Testis (tissue), 3 donors: ENCODE measurements around the gene WDFY4. TPM values are rescaled to one million over a fixed set of nuclear protein-coding genes. Genes with fewer than 3 reads are reported as not detected.

ENCODE experiments used
- DNase-seq: peaks from one replicate; pipeline ENCODE4 v3.0.0-alpha.2; 2019
- H3K27ac ChIP-seq, 2 donors: fragments of 200-600 bp; sonication (generic); one replicate each; pipeline ENCODE4 v1.5.1; 2019
- H3K27me3 ChIP-seq: fragments of 200-600 bp; sonication (generic); one replicate; pipeline ENCODE4 v1.5.1; 2019
- H3K36me3 ChIP-seq: fragments of 200-600 bp; sonication (generic); one replicate; pipeline ENCODE4 v1.5.1; 2017; ENCODE audit warnings: low read depth; ENCODE audit errors: missing control alignments
- H3K4me1 ChIP-seq: fragments of 200-600 bp; sonication (generic); one replicate; pipeline ENCODE4 v1.5.1; 2019
- H3K4me3 ChIP-seq, 2 donors: fragments of 200-600 bp; sonication (generic); one replicate each; pipeline ENCODE4 v1.5.1; 2017 to 2019
- H3K9me3 ChIP-seq: fragments of 200-600 bp; sonication (generic); one replicate; pipeline ENCODE4 v1.5.1; 2017
- CTCF ChIP-seq, 3 experiments: fragments of 450-650 bp in 2 of 3; fragments of 200-600 bp in 1 of 3; sonication (generic) in 1 of 3; IDR thresholded peaks; one replicate each; pipeline ENCODE4 v1.5.1; 2016 to 2019; ENCODE audit warnings: antibody characterized with exemption in 3 of 3, mild to moderate bottlenecking in 2 of 3, moderate library complexity in 1 of 3
- POLR2A ChIP-seq: fragments of 450-650 bp; IDR thresholded peaks from one replicate; pipeline ENCODE4 v1.6.1; 2017; ENCODE audit warnings: antibody characterized with exemption, mild to moderate bottlenecking, moderate library complexity
- WGBS, 2 donors: methylation state at CpG; one replicate each; pipeline ENCODE4 v1.1.5; 2018; 5-methylcytosine and 5-hydroxymethylcytosine counted together
- intact Hi-C: fragments of 100-400 bp; cut with DNase I; formaldehyde crosslinking; loops from one replicate; pipeline ENCODE4 v1.15.1; 2023; ENCODE audit warnings: low total_unique reads
- polyA plus RNA-seq: library from polyadenylated mRNA; stranded (reverse); fragments of 350-450 nt; fragmentation: Illumina TruSeq; extraction: RNeasy Lipid Tissue Mini Kit (QIAGEN cat#74804); gene quantifications from one replicate; pipeline ENCODE4 v1.2.3, GENCODE V29; 2014; ENCODE audit warnings: low read depth, low replicate concordance; ENCODE audit not compliant: insufficient read depth
- total RNA-seq, 2 donors: library from RNA; depleted of rRNA; stranded (reverse); fragments of >200 nt; gene quantifications; one replicate each; pipeline ENCODE4 v1.2.3, GENCODE V29; 2016

WDFY4 gene
- total and polyA plus RNA-seq, 3 donors from 2014 or later = 10.2 to 21.5 (median 18.4) TPM

- DNase-seq = no peak
These were observed 115.5 kb downstream of the WDFY4 start for GRCh38 chr10:48800007-48800675.

GRCh38 chr10:48801001-48801421 lies 116.3 kb downstream of the WDFY4 start:
- H3K36me3 ChIP-seq = no peaks in the 10 kb centered on the region
- H3K27ac ChIP-seq = no peak overlapping the region
- TF ChIP-seq CTCF (IDR thresholded peaks at IDR 0.05) = no peak
- TF ChIP-seq POLR2A = no peak
- intact Hi-C loops = no loop called here
- DNase-seq = no peak
- H3K4me3 ChIP-seq = no peak overlapping the region
- H3K4me1 ChIP-seq = no peaks in the 10 kb centered on the region
- no peaks in the 10 kb centered on the region for H3K27me3 ChIP-seq
- no peaks in the 10 kb centered on the region for H3K9me3 ChIP-seq

More at GRCh38 chr10:48800007-48800675, 115.5 kb downstream of the WDFY4 start:
- intact Hi-C loops = no loop called here
- Histone ChIP-seq H3K9me3 (no peaks in the 10 kb centered on the region), H3K27me3 (no peaks in the 10 kb centered on the region), H3K4me3 (no peak overlapping the region), H3K4me1 (no peaks in the 10 kb centered on the region), H3K36me3 (no peaks in the 10 kb centered on the region), H3K27ac (no peak overlapping the region)
- TF ChIP-seq CTCF (IDR thresholded peaks at IDR 0.05) (no peak), POLR2A (no peak)
- 85 to 91% methylated on average over 12 of the region's 12 CpGs for WGBS, 2 donors

GRCh38 chr10:48802611-48803071 lies 118.0 kb downstream of the WDFY4 start:
- intact Hi-C loops = no loop called here
- Histone ChIP-seq H3K27ac (no peak overlapping the region), H3K36me3 (no peaks in the 10 kb centered on the region), H3K27me3 (no peaks in the 10 kb centered on the region), H3K4me1 (no peaks in the 10 kb centered on the region), H3K4me3 (no peak overlapping the region), H3K9me3 (no peaks in the 10 kb centered on the region)
- no peak for TF ChIP-seq POLR2A
- no peak for TF ChIP-seq CTCF (IDR thresholded peaks at IDR 0.05)
- WGBS, 2 donors = 66 to 78% methylated on average over 2 of the region's 2 CpGs
- no peak for DNase-seq

GRCh38 chr10:48803801-48804584 lies 119.3 kb downstream of the WDFY4 start:
- TF ChIP-seq CTCF (IDR thresholded peaks at IDR 0.05) (no peak), POLR2A (no peak)
- H3K4me1 ChIP-seq = no peaks in the 10 kb centered on the region
- no peak overlapping the region for H3K4me3 ChIP-seq
- DNase-seq = no peak
- no peaks in the 10 kb centered on the region for H3K36me3 ChIP-seq
- intact Hi-C loops = no loop called here
- H3K9me3 ChIP-seq = no peaks in the 10 kb centered on the region
- H3K27ac ChIP-seq = no peak overlapping the region
- 78 to 80% methylated on average over 4 of the region's 4 CpGs for WGBS, 2 donors
- no peaks in the 10 kb centered on the region for H3K27me3 ChIP-seq
